ENCODE results near the gene TANGO2. TPM values are rescaled to one million over a fixed set of nuclear protein-coding genes. Genes with fewer than 3 reads are reported as not detected.

Gene TANGO2
- total RNA-seq, 1 experiment from 2014 or later: 21.5 TPM

DNA sequence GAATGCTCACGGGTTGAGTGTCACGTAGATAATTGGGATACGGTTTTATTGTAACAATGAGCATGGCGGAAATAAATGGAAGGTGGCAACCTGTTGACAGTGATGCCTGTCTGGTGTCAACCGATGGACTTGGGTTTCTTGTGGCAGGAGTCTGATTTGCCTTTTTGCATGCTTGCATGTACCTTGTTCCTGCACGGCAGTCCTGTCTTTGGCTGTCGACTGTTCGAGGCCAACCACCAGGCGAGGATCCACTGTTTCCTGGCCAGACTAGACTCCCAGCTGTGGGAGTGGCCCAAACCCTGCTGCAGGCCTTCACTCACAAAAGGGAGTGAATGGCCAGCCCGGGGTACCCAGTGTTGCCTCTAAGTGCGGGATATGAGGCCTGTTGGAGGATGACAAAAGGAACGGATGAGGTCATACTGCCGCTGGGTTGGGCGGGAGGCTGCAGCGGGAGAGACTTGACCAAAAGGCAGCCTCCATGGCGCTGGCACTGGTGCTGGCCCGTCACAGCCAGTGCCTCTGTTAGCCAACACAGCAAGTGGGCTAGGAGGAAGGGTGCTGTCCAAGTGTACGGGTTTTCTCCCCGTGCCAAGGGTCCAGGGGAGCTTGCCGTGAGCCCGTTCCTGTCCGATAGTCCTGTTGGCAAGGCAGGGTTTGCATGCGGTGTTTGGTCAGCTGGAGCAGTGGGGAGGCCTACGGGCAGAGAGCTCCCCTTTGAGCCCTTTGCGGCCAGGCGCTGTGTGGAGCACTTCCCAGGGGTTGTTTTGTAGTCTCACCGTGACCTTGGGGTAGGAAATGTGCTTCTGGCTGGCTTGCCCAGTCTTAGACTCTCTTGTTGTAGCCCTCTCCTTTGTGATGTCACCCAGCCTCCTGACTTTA lies 60.1 kb downstream of the TANGO2 start:
- H3K4me1 ChIP-seq (ENCODE audit: insufficient read depth, low read length, poor library complexity, severe bottlenecking): no peaks in the 10 kb centered on the region
- H3K4me3 ChIP-seq (ENCODE audit: low read depth, low read length, poor library complexity, severe bottlenecking): peak overlapping the region; percentile 77
- CTCF ChIA-PET: no interaction called here
- intact Hi-C loops (cut with micrococcal nuclease; ENCODE audit: unreplicated experiment): loop anchor here (10.0 kb wide), 1 partner anchor 106 kb away; no protein-coding TSS in a partner anchor
- peaks cover 17% of the 10 kb centered on the region for H3K36me3 ChIP-seq (ENCODE audit: insufficient read depth, low read length, poor library complexity, severe bottlenecking)
- H3K27ac ChIP-seq (ENCODE audit: low read depth, low read length, poor library complexity, severe bottlenecking): peak overlapping the region; percentile 89
- BruUV-seq (replicated peaks): TSS peak; percentile 30
- peak; percentile 40 for DNase-seq (ENCODE audit: low spot score)
- POLR2A ChIA-PET (ENCODE audit: low non-redundant PET): no interaction called here
- H3K27me3 ChIP-seq (replicated peaks; ENCODE audit: insufficient read depth, low read depth, low read length, poor library complexity): no peaks in the 10 kb centered on the region
- H3K9me3 ChIP-seq (ENCODE audit: low read depth, low read length, poor library complexity, severe bottlenecking): no peaks in the 10 kb centered on the region
- TF ChIP-seq, protein P1, sequence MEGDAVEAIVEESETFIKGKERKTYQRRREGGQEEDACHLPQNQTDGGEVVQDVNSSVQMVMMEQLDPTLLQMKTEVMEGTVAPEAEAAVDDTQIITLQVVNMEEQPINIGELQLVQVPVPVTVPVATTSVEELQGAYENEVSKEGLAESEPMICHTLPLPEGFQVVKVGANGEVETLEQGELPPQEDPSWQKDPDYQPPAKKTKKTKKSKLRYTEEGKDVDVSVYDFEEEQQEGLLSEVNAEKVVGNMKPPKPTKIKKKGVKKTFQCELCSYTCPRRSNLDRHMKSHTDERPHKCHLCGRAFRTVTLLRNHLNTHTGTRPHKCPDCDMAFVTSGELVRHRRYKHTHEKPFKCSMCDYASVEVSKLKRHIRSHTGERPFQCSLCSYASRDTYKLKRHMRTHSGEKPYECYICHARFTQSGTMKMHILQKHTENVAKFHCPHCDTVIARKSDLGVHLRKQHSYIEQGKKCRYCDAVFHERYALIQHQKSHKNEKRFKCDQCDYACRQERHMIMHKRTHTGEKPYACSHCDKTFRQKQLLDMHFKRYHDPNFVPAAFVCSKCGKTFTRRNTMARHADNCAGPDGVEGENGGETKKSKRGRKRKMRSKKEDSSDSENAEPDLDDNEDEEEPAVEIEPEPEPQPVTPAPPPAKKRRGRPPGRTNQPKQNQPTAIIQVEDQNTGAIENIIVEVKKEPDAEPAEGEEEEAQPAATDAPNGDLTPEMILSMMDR (conservative IDR thresholded peaks at IDR 0.05; ENCODE audit: low read depth, low read length): no peak
- TF ChIP-seq EZH2 (IDR thresholded peaks at IDR 0.05; ENCODE audit: borderline replicate concordance, low read depth, low read length, poor library complexity, severe bottlenecking): no peak

DNA sequence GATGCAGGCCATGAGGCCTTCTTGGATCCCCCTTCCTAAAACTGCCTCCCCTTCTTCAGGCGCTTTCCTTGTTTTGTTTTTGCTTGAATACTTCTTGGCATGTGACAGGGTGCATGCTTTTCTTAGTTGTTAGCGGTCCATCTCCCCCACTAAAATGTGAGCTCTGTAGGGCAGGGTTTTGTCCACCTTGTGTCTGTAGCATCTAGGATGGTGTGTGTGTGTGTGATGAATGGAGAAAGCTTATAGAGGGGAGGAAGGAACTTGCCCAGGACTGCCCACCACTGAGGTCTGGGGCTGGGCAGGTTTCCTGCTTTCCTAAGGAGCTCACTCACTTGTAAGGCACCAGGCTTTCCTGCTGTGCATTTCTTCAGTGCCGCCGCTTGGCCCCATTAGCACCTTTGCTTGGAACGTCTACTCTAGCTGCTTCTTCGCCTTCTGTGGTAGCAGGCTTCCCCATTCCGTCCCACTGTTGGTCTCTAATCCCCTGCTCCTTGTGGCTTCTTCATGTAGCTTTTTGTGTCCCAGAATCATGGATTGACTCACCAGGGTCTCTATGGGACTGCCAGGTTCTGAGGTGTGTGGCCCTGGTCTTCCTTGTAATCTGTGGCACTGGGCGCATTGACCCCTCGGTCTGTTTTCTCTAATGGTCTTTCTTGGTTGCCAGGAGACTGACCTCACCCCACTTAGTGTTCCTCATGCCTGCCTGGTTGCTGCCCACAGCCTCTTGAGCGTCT lies 62.4 kb downstream of the TANGO2 start:
- intact Hi-C loops (cut with micrococcal nuclease; ENCODE audit: unreplicated experiment): loop anchor here (10.0 kb wide), 1 partner anchor 109 kb away; no protein-coding TSS in a partner anchor

DNA sequence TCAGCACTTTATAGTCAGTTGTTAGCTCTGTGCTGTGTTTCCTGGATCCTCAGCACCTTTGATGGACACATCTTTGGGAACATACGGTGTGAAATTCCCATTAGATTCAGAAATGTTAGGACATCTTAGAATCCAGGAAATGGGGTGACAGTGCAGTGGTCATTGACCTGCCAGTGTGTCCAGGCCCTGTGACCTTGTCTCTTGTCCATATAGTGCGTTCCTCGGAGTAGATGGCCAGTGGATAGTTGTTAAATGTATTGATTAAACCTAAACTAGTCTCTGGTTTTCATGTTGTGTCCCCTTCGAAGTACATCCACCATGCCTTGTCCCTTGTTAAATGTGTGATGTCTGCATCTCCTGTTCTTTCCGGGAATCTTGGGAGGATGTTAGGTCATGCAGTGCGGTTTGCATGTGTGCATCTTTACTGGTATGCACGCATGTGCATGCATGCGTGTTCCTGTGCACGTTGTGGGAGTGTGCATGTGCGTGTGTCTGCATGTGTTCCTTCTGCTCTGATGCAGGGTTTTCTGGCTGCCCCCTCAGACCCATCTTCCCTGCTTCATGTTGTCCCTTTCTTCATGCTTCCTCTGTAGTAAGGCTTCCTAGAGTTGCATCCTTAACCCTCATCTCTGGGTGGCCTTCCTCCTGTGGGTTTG lies 63.1 kb downstream of the TANGO2 start:
- H3K27ac ChIP-seq (ENCODE audit: low read depth, low read length, poor library complexity, severe bottlenecking): peak overlapping the region; percentile 32
- no TSS peak for BruUV-seq (replicated peaks)
- POLR2A ChIA-PET (ENCODE audit: low non-redundant PET): no interaction called here
- no peak for TF ChIP-seq EZH2 (IDR thresholded peaks at IDR 0.05; ENCODE audit: borderline replicate concordance, low read depth, low read length, poor library complexity, severe bottlenecking)
- TF ChIP-seq, protein P1 (conservative IDR thresholded peaks at IDR 0.05; ENCODE audit: low read depth, low read length): no peak
- H3K4me3 ChIP-seq (ENCODE audit: low read depth, low read length, poor library complexity, severe bottlenecking): no peak overlapping the region
- intact Hi-C loops (cut with micrococcal nuclease; ENCODE audit: unreplicated experiment): loop anchor here (10.0 kb wide), 1 partner anchor 109 kb away; no protein-coding TSS in a partner anchor
- no peaks in the 10 kb centered on the region for H3K4me1 ChIP-seq (ENCODE audit: insufficient read depth, low read length, poor library complexity, severe bottlenecking)
- DNase-seq (ENCODE audit: low spot score): no peak
- H3K9me3 ChIP-seq (ENCODE audit: low read depth, low read length, poor library complexity, severe bottlenecking): no peaks in the 10 kb centered on the region
- CTCF ChIA-PET: no interaction called here
- peaks cover 47% of the 10 kb centered on the region for H3K36me3 ChIP-seq (ENCODE audit: insufficient read depth, low read length, poor library complexity, severe bottlenecking)
- H3K27me3 ChIP-seq (replicated peaks; ENCODE audit: insufficient read depth, low read depth, low read length, poor library complexity): no peaks in the 10 kb centered on the region

More for the DNA sequence above, 62.4 kb downstream of the TANGO2 start:
- CTCF ChIA-PET: no interaction called here
- Histone ChIP-seq H3K27me3 (replicated peaks; ENCODE audit: insufficient read depth, low read depth, low read length, poor library complexity) (no peaks in the 10 kb centered on the region), H3K27ac (ENCODE audit: low read depth, low read length, poor library complexity, severe bottlenecking) (peak overlapping the region; percentile 32), H3K4me3 (ENCODE audit: low read depth, low read length, poor library complexity, severe bottlenecking) (no peak overlapping the region), H3K4me1 (ENCODE audit: insufficient read depth, low read length, poor library complexity, severe bottlenecking) (no peaks in the 10 kb centered on the region), H3K9me3 (ENCODE audit: low read depth, low read length, poor library complexity, severe bottlenecking) (no peaks in the 10 kb centered on the region), H3K36me3 (ENCODE audit: insufficient read depth, low read length, poor library complexity, severe bottlenecking) (peaks cover 40% of the 10 kb centered on the region)
- TF ChIP-seq, protein P1 (conservative IDR thresholded peaks at IDR 0.05; ENCODE audit: low read depth, low read length): no peak
- TF ChIP-seq EZH2 (IDR thresholded peaks at IDR 0.05; ENCODE audit: borderline replicate concordance, low read depth, low read length, poor library complexity, severe bottlenecking): no peak
- POLR2A ChIA-PET (ENCODE audit: low non-redundant PET): no interaction called here
- BruUV-seq (replicated peaks): no TSS peak
- DNase-seq (ENCODE audit: low spot score): no peak

Measured in A673 (cell line).